Right cardiac atrium (tissue), 5 donors: ENCODE measurements around the gene NSUN2. TPM values are rescaled to one million over a fixed set of nuclear protein-coding genes. Genes with fewer than 3 reads are reported as not detected.

Source experiments
- ATAC-seq, 2 donors: fragments of 200-7000 bp; cut with Tn5 transposase; one replicate each; pipeline versions ENCODE4 v1.8.0 to v1.9.1; 2020; ENCODE audit warnings: moderate library complexity in 2 of 2, mild to moderate bottlenecking in 1 of 2
- DNase-seq, 3 donors: peaks; one replicate each; pipeline ENCODE4 v3.0.0-alpha.2; 2020
- H3K27ac ChIP-seq: one replicate; pipeline ENCODE4 v1.5.1; 2013; ENCODE audit warnings: mild to moderate bottlenecking, low read length, control low read depth, moderate library complexity
- H3K27me3 ChIP-seq: one replicate; pipeline ENCODE4 v1.6.1; 2013; ENCODE audit not compliant: control insufficient read depth, insufficient read depth
- H3K4me1 ChIP-seq: one replicate; pipeline ENCODE4 v1.6.1; 2013; ENCODE audit warnings: low read length; ENCODE audit not compliant: control insufficient read depth, insufficient read depth
- H3K4me3 ChIP-seq: one replicate; pipeline ENCODE4 v1.5.1; 2013; ENCODE audit warnings: low read length, control low read depth
- H3K9me3 ChIP-seq: one replicate; pipeline ENCODE4 v1.6.1; 2013; ENCODE audit warnings: low read length; ENCODE audit not compliant: control insufficient read depth
- WGBS: extraction: QIAGEN DNeasy Blood & Tissue Kit; methylation state at CpG from one replicate; pipeline ENCODE4 v1.1.7; 2013; 5-methylcytosine and 5-hydroxymethylcytosine counted together
- intact Hi-C, 4 donors: fragments of 100-400 bp; cut with DNase I; formaldehyde crosslinking; loops; one replicate each; pipeline versions ENCODE4 v1.11.0 to v1.14.0; 2022 to 2023
- polyA plus RNA-seq: library from polyadenylated mRNA; stranded (reverse); fragments of 200-250 nt; gene quantifications from one replicate; pipeline ENCODE4 v1.2.3, GENCODE V29; 2013
- total RNA-seq, 4 donors: library from RNA; stranded (reverse); fragmentation: NEBNext Ultra II Directional; extraction: Animal tissue kit (Norgen Biotek cat#: 25700); gene quantifications; one replicate each; pipeline ENCODE4 v1.2.1, GENCODE V29; 2021
- donor health status: healthy with polysubstance abuse.
- donor health status: DM: no; HTN: yes; CAD: no.
- donor health status: DM: no; HTN: no; CAD: no.
- donor health status: DM: no; HTN: yes; CAD: no; lungs with severe emphysema.
- donor health status: DM: yes; HTN: yes; CAD: no.

NSUN2 gene
- total and polyA plus RNA-seq, 5 donors, result 23.7 to 31.2 (median 27.0) TPM

DNA sequence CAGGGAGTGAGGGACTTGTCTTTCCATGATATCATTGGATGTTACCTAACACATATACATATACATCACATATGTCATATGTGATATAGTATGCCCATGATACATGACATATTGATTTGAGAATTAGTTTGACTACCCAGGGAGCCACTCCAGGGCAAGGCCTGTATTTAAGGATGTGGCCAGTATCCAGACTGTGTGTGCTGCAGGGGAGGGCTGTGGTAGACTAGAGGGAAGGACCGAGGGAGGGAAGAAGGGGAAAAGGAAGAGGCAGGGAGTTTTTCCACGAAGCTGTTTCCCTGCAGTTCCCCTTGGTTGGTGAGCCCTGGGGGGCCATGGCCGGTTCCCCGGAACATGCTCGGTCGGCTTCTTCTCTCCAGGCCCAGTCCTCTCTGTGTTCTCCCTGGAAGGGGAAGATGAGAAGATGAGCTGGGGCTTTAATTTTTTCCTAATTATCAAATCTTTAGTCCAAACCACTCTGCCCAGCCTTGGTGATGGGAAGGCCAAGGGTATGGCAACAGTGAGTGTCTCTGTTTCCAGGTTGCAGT is 48.7 kb downstream of the NSUN2 start:
- WGBS, result 67% methylated on average over 6 of the region's 6 CpGs
- Histone ChIP-seq H3K27ac (no peak overlapping the region), H3K4me1 (no peaks in the 10 kb centered on the region), H3K9me3 (no peaks in the 10 kb centered on the region), H3K4me3 (no peak overlapping the region), H3K27me3 (no peaks in the 10 kb centered on the region)
- ATAC-seq, result peak in 1 of 2 donors; percentile 10
- intact Hi-C loops, result loop anchor here in 1 of 4 donors (5.0 kb wide), 1 partner anchor 1092 kb away; no protein-coding TSS in a partner anchor
- no peak for DNase-seq

DNA sequence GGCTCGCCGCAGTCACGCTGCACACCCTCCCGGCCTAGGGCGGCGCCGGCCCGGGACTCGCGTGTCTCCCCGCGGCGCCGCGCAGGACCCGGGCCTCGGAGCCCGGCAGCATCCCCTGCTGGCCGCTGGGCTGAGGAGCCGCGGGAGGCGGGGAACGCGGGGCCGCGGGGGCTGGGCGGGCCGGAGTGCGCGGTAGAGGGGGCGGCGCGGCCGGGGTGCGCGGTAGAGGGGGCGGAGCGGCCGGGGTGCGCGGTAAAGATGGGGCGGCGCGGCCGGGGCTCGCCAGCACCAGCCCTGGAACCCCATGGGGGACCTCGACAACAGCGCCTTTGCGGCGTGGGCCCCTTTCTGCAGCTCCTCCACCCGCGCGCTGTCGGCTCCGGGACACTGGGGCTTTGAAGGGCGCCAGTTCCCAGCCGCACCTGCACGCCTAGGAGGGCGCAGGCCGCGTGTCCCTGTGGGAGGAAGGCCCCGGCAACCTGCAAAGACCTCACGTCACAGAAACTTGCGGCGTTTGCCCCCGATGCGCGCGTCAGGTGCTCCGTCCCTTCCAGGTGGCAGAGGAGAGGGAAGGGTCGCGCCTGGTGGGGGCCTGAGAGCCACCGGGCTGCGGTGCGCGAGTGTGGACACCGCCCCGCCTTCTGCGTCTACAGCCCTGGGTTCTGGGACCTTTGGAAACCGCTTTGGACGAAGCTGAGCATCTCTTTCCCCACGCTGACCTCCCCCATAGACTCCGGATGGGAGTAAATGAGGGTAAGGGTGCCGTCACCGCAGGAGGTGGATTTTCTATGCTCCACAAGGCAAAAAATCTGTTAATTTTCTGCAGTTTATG is 49.6 kb downstream of the NSUN2 start:
- ATAC-seq (peak; percentile 91 to 94), DNase-seq (peak; percentile 47 to 85 (median 82))
- intact Hi-C loops, result loop anchor here in 1 of 4 donors (5.0 kb wide), 1 partner anchor 1091 kb away; no protein-coding TSS in a partner anchor
- H3K9me3 ChIP-seq, result no peaks in the 10 kb centered on the region
- no peaks in the 10 kb centered on the region for H3K27me3 ChIP-seq
- H3K4me3 ChIP-seq, result peak overlapping the region; percentile 44
- H3K4me1 ChIP-seq, result no peaks in the 10 kb centered on the region
- 4% methylated on average over 85 of the region's 85 CpGs for WGBS
- no peak overlapping the region for H3K27ac ChIP-seq

GRCh38 chr5:6582507-6583048 is 50.3 kb downstream of the NSUN2 start:
- WGBS, result 43% methylated on average over 30 of the region's 30 CpGs
- no peak overlapping the region for H3K27ac ChIP-seq
- no peaks in the 10 kb centered on the region for H3K27me3 ChIP-seq
- intact Hi-C loops, result loop anchor here in 1 of 4 donors (5.0 kb wide), 1 partner anchor 1090 kb away; no protein-coding TSS in a partner anchor
- DNase-seq (no peak), ATAC-seq (peak in 1 of 2 donors; percentile 5)
- no peaks in the 10 kb centered on the region for H3K9me3 ChIP-seq
- peak overlapping the region; percentile 44 for H3K4me3 ChIP-seq
- no peaks in the 10 kb centered on the region for H3K4me1 ChIP-seq

- ATAC-seq, result no peak
- H3K4me3 ChIP-seq, result no peak overlapping the region
- no peaks in the 10 kb centered on the region for H3K9me3 ChIP-seq
- H3K27me3 ChIP-seq, result no peaks in the 10 kb centered on the region
- DNase-seq, result peak in 1 of 3 donors; percentile 20
- H3K27ac ChIP-seq, result no peak overlapping the region
- H3K4me1 ChIP-seq, result no peaks in the 10 kb centered on the region
- WGBS, result 66% methylated on average over 14 of the region's 14 CpGs
- intact Hi-C loops, result loop anchor here in 1 of 4 donors (5.0 kb wide), 1 partner anchor 1089 kb away; no protein-coding TSS in a partner anchor
These were observed 51.1 kb downstream of the NSUN2 start for GRCh38 chr5:6581559-6582426.

GRCh38 chr5:6581090-6581489 is 51.8 kb downstream of the NSUN2 start:
- WGBS, result 70% methylated on average over 1 of the region's 1 CpG
- Histone ChIP-seq H3K27ac (no peak overlapping the region), H3K4me1 (no peaks in the 10 kb centered on the region), H3K27me3 (no peaks in the 10 kb centered on the region), H3K4me3 (no peak overlapping the region), H3K9me3 (no peaks in the 10 kb centered on the region)
- ATAC-seq (no peak), DNase-seq (no peak)
- intact Hi-C loops, result loop anchor here in 1 of 4 donors (5.0 kb wide), 1 partner anchor 1089 kb away; no protein-coding TSS in a partner anchor

DNA sequence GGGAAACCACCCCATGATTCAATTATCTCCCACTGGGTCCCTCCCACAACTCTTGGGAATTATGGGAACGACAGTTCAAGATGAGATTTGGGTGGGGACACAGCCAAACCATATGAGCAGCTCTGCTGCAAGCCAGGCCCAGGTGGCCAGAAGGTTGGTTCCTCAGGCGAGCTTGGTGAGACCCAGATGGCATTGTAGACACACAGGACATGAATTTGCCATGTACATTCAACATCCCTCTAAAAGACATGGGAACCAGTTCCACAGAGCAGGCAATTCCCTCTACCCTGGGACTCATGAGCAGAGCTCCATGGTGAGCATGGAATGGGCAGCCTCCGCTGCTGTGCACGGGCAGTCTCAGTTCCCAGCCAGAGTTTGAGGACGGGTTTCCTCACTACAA is 53.3 kb downstream of the NSUN2 start:
- DNase-seq (no peak), ATAC-seq (no peak)
- Histone ChIP-seq H3K27me3 (no peaks in the 10 kb centered on the region), H3K4me3 (no peak overlapping the region), H3K27ac (no peak overlapping the region), H3K4me1 (no peaks in the 10 kb centered on the region), H3K9me3 (no peaks in the 10 kb centered on the region)
- intact Hi-C loops, result loop anchor here in 1 of 4 donors (5.0 to 10.0 kb wide), 2 partner anchors 202 to 1085 kb away; partner anchors contain the start of gene MED10
- 71% methylated on average over 5 of the region's 5 CpGs for WGBS

DNA sequence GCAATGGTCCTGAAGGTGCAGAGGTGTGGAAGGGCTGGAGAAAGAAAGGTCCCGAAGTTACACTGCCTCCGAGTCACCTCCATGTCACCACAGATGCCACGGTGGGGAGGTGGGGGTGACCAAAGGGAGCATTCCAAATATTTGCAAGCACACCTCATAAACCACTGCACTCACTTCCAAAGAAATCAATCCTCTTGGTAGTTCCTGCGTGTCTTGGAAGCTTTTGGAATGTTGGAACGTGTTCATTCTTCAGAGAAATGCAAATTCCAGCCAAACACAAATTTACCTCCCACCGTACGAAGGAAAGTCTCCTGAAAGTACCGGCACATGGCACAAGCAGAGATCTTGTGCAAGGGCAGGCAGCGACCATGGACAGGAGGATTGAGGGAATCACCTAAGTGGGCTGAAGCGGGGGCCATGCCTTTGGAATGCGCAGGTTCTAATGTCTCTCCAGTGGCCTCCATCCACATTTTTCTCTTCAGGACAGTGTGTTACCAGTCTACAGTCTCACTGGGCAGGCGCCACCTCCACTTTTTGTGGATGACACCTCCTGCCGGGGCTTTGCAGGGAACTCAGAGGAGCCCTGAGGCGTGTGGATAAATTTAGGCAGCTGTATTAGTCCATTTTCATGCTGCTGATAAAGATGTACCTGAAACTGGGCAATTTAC is 54.0 kb downstream of the NSUN2 start:
- H3K4me3 ChIP-seq, result no peak overlapping the region
- ATAC-seq, result no peak
- no peak for DNase-seq
- no peak overlapping the region for H3K27ac ChIP-seq
- no peaks in the 10 kb centered on the region for H3K4me1 ChIP-seq
- 76% methylated on average over 14 of the region's 14 CpGs for WGBS
- no peaks in the 10 kb centered on the region for H3K27me3 ChIP-seq
- no peaks in the 10 kb centered on the region for H3K9me3 ChIP-seq
- intact Hi-C loops, result loop anchor here in 1 of 4 donors (5.0 to 10.0 kb wide), 2 partner anchors 202 to 1084 kb away; partner anchors contain the start of gene MED10

GRCh38 chr5:6576861-6577501 is 55.9 kb downstream of the NSUN2 start:
- no peaks in the 10 kb centered on the region for H3K27me3 ChIP-seq
- H3K4me3 ChIP-seq, result no peak overlapping the region
- H3K9me3 ChIP-seq, result no peaks in the 10 kb centered on the region
- DNase-seq (no peak), ATAC-seq (peak; percentile 34 to 46)
- no peak overlapping the region for H3K27ac ChIP-seq
- no peaks in the 10 kb centered on the region for H3K4me1 ChIP-seq
- 73% methylated on average over 5 of the region's 5 CpGs for WGBS
- intact Hi-C loops, result loop anchor here in 1 of 4 donors (5.0 to 10.0 kb wide), 2 partner anchors 200 to 1082 kb away; partner anchors contain the start of gene MED10

- WGBS, result 44% methylated on average over 12 of the region's 12 CpGs
- Histone ChIP-seq H3K4me1 (no peaks in the 10 kb centered on the region), H3K27ac (no peak overlapping the region), H3K4me3 (no peak overlapping the region), H3K9me3 (no peaks in the 10 kb centered on the region), H3K27me3 (no peaks in the 10 kb centered on the region)
- ATAC-seq (peak; percentile 14 to 43), DNase-seq (no peak)
- intact Hi-C loops, result loop anchor here in 1 of 4 donors (5.0 to 10.0 kb wide), 2 partner anchors 197 to 1080 kb away; partner anchors contain the start of gene MED10
These were observed 58.2 kb downstream of the NSUN2 start for GRCh38 chr5:6574537-6575245.
